ENCODE data around the gene RTP3. TPM values are rescaled to one million over a fixed set of nuclear protein-coding genes. Genes with fewer than 3 reads are reported as not detected.

The RTP3 gene
- total RNA-seq, 2 experiments from 2014 or later: 0.74 to 1.3 TPM

GRCh38 chr3:46469680-46470357 is 28.0 kb upstream of the RTP3 start:
- DNase-seq (ENCODE audit: low spot score): no peak
- no peak overlapping the region for H2AFZ ChIP-seq (ENCODE audit: low read length)
- no peaks in the 10 kb centered on the region for H4K20me1 ChIP-seq (ENCODE audit: insufficient read depth, low read length)
- CTCF ChIA-PET (ENCODE audit: unreplicated experiment): interaction anchor here (0.5 to 0.7 kb wide), 3 partner anchors 14 to 1089 kb away, joined by 3 to 5 read pairs (median 3); no protein-coding TSS in a partner anchor
- no peaks in the 10 kb centered on the region for H3K79me2 ChIP-seq (ENCODE audit: insufficient read depth, low read depth, low read length)
- no peaks in the 10 kb centered on the region for H3K9me2 ChIP-seq (ENCODE audit: insufficient read depth, low read length)
- intact Hi-C loops (cut with micrococcal nuclease; ENCODE audit: unreplicated experiment): no loop called here
- H3K9me3 ChIP-seq (ENCODE audit: low read length): no peaks in the 10 kb centered on the region
- POLR2A ChIA-PET: no interaction called here
- no peaks in the 10 kb centered on the region for H3K36me3 ChIP-seq (ENCODE audit: insufficient read depth, low read length)
- TF ChIP-seq CTCF (conservative IDR thresholded peaks at IDR 0.05; ENCODE audit: low read length): no peak
- no peak for TF ChIP-seq EZH2phosphoT487 (IDR thresholded peaks at IDR 0.05; ENCODE audit: borderline replicate concordance, low read depth, low read length)
- H3K27ac ChIP-seq (ENCODE audit: low read depth, low read length, poor library complexity, severe bottlenecking): no peak overlapping the region
- BruUV-seq (replicated peaks): no TSS peak
- no peak overlapping the region for H3K4me2 ChIP-seq (ENCODE audit: low read length)
- no peaks in the 10 kb centered on the region for H3K4me1 ChIP-seq (ENCODE audit: insufficient read depth, low read length, poor library complexity, severe bottlenecking)
- no peak overlapping the region for H3K4me3 ChIP-seq (ENCODE audit: low read depth, low read length, poor library complexity, severe bottlenecking)

- ChIA-PET CTCF (ENCODE audit: unreplicated experiment) (interaction anchor here (0.6 kb wide), 1 partner anchor 1090 kb away, joined by 5 read pairs; no protein-coding TSS in a partner anchor), POLR2A (no interaction called here)
- TF ChIP-seq CTCF (conservative IDR thresholded peaks at IDR 0.05; ENCODE audit: low read length) (no peak), EZH2phosphoT487 (IDR thresholded peaks at IDR 0.05; ENCODE audit: borderline replicate concordance, low read depth, low read length) (no peak)
- H3K27ac ChIP-seq (ENCODE audit: low read depth, low read length, poor library complexity, severe bottlenecking): no peak overlapping the region
- intact Hi-C loops (cut with micrococcal nuclease; ENCODE audit: unreplicated experiment): no loop called here
- H4K20me1 ChIP-seq (ENCODE audit: insufficient read depth, low read length): no peaks in the 10 kb centered on the region
- H3K4me1 ChIP-seq (ENCODE audit: insufficient read depth, low read length, poor library complexity, severe bottlenecking): no peaks in the 10 kb centered on the region
- DNase-seq (ENCODE audit: low spot score): no peak
- no peaks in the 10 kb centered on the region for H3K9me3 ChIP-seq (ENCODE audit: low read length)
- no TSS peak for BruUV-seq (replicated peaks)
- H3K9me2 ChIP-seq (ENCODE audit: insufficient read depth, low read length): no peaks in the 10 kb centered on the region
- H3K79me2 ChIP-seq (ENCODE audit: insufficient read depth, low read depth, low read length): no peaks in the 10 kb centered on the region
- no peak overlapping the region for H3K4me3 ChIP-seq (ENCODE audit: low read depth, low read length, poor library complexity, severe bottlenecking)
- no peak overlapping the region for H2AFZ ChIP-seq (ENCODE audit: low read length)
- H3K36me3 ChIP-seq (ENCODE audit: insufficient read depth, low read length): no peaks in the 10 kb centered on the region
- H3K4me2 ChIP-seq (ENCODE audit: low read length): no peak overlapping the region
Observed at GRCh38 chr3:46470831-46471230, 26.9 kb upstream of the RTP3 start.

- BruUV-seq (replicated peaks): no TSS peak
- H3K27ac ChIP-seq (ENCODE audit: low read depth, low read length, poor library complexity, severe bottlenecking): no peak overlapping the region
- POLR2A ChIA-PET: no interaction called here
- H3K36me3 ChIP-seq (ENCODE audit: insufficient read depth, low read length): no peaks in the 10 kb centered on the region
- H3K79me2 ChIP-seq (ENCODE audit: insufficient read depth, low read depth, low read length): no peaks in the 10 kb centered on the region
- H3K9me3 ChIP-seq (ENCODE audit: low read length): no peaks in the 10 kb centered on the region
- CTCF ChIA-PET (ENCODE audit: unreplicated experiment): no interaction called here
- H3K4me1 ChIP-seq (ENCODE audit: insufficient read depth, low read length, poor library complexity, severe bottlenecking): no peaks in the 10 kb centered on the region
- no peaks in the 10 kb centered on the region for H3K9me2 ChIP-seq (ENCODE audit: insufficient read depth, low read length)
- no peak overlapping the region for H2AFZ ChIP-seq (ENCODE audit: low read length)
- intact Hi-C loops (cut with micrococcal nuclease; ENCODE audit: unreplicated experiment): no loop called here
- DNase-seq (ENCODE audit: low spot score): no peak
- H4K20me1 ChIP-seq (ENCODE audit: insufficient read depth, low read length): no peaks in the 10 kb centered on the region
- no peak overlapping the region for H3K4me3 ChIP-seq (ENCODE audit: low read depth, low read length, poor library complexity, severe bottlenecking)
- TF ChIP-seq EZH2phosphoT487 (IDR thresholded peaks at IDR 0.05; ENCODE audit: borderline replicate concordance, low read depth, low read length): no peak
- TF ChIP-seq CTCF (conservative IDR thresholded peaks at IDR 0.05; ENCODE audit: low read length): no peak
- H3K4me2 ChIP-seq (ENCODE audit: low read length): no peak overlapping the region
Observed at GRCh38 chr3:46471371-46471914, 26.3 kb upstream of the RTP3 start.

Data from OCI-LY7 (cell line).